ENCODE measurements around the gene VKORC1. TPM values are rescaled to one million over a fixed set of nuclear protein-coding genes. Genes with fewer than 3 reads are reported as not detected.

The VKORC1 gene
- polyA plus RNA-seq, 3 donors, result 59.2 to 113 (median 91.2) TPM

DNA sequence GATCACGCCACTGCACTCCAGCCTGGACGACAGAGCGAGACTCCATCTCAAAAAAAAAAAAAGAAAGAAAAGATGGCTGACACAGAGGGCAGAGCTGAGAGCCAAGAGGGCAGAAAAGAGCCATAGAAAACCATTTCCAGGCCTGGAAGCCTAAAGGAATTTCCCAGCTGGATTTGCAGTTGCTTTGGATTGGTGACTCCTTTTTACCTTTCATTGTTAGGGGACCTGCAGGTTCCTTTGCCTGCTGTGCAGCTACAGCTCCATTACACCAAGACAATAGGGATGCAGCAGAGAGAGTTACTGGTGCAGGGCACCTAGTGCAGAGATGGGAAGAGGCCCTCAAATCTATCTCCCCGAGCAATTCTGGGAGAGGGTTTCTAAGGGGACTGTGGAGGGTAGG is 39.0 kb downstream of the VKORC1 start:
- intact Hi-C loops (cut with micrococcal nuclease), result no loop called here
- H3K27me3 ChIP-seq (ENCODE audit: control insufficient read depth in 2 of 2, insufficient read depth in 2 of 2, low read length in 2 of 2), result no peaks in the 10 kb centered on the region

DNA sequence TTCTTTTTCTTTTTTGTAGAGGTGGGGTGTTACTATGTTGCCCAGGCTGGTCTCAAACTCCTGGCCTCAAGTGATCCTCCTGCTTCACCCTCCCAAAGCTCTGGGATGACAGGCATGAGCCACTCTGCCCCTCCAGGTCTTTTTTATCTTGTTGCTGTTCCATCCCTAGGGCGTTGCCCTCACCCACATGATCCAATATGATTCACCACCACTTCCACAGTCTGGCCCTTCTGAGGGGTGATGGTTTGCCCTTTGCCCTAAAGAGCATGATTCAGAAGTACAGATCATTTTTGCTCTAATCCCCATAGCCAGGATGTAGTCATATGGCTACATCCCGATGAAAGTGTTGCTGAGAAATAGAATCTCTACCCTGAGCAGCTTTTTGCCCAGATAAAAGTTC is 42.5 kb downstream of the VKORC1 start:
- H4K20me1 ChIP-seq (ENCODE audit: insufficient read depth, low read length), result no peaks in the 10 kb centered on the region
- TF ChIP-seq, protein P1, sequence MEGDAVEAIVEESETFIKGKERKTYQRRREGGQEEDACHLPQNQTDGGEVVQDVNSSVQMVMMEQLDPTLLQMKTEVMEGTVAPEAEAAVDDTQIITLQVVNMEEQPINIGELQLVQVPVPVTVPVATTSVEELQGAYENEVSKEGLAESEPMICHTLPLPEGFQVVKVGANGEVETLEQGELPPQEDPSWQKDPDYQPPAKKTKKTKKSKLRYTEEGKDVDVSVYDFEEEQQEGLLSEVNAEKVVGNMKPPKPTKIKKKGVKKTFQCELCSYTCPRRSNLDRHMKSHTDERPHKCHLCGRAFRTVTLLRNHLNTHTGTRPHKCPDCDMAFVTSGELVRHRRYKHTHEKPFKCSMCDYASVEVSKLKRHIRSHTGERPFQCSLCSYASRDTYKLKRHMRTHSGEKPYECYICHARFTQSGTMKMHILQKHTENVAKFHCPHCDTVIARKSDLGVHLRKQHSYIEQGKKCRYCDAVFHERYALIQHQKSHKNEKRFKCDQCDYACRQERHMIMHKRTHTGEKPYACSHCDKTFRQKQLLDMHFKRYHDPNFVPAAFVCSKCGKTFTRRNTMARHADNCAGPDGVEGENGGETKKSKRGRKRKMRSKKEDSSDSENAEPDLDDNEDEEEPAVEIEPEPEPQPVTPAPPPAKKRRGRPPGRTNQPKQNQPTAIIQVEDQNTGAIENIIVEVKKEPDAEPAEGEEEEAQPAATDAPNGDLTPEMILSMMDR (IDR thresholded peaks at IDR 0.05), result no peak
- H3K27ac ChIP-seq (ENCODE audit: low read depth in 1 of 2, low read length in 2 of 2), result peak overlapping the region in 1 of 2 donors; percentile 17
- H3K79me2 ChIP-seq (ENCODE audit: insufficient read depth, low read length), result no peaks in the 10 kb centered on the region
- no CpG with 5 or more reads among the region's 2 CpGs for WGBS (ENCODE audit: insufficient coverage)
- Mint-ChIP-seq H3K4me1 (peaks cover 23% of the 10 kb centered on the region), H3K27me3 (ENCODE audit: low read depth in 3 of 3) (peaks cover 1 to 4% (median 2%) of the 10 kb centered on the region in 3 donors), H3K36me3 (peaks cover 0 to 3% of the 10 kb centered on the region in 2 donors), H3K4me3 (no peak overlapping the region), H3K9me3 (peaks cover 0 to 4% (median 0%) of the 10 kb centered on the region in 7 donors), H3K27ac (peak overlapping the region in 5 of 7 donors; percentile 62 to 85 (median 71))
- intact Hi-C loops (cut with micrococcal nuclease), result loop anchor here in 1 of 2 donors (2.0 kb wide), 1 partner anchor 17 kb away; no protein-coding TSS in a partner anchor
- no peak overlapping the region for H2AFZ ChIP-seq (ENCODE audit: insufficient read depth, low read depth, low read length, poor library complexity, severe bottlenecking)
- peaks cover 12 to 17% of the 10 kb centered on the region in 2 donors for H3K4me1 ChIP-seq (ENCODE audit: control insufficient read depth in 1 of 2, insufficient read depth in 2 of 2, low read length in 2 of 2)
- no peak overlapping the region for H3K9ac ChIP-seq (ENCODE audit: insufficient read depth, low read length, poor library complexity, severe bottlenecking)
- peak; percentile 72 to 88 (median 77) for DNase-seq
- no peak overlapping the region for H3K4me2 ChIP-seq (replicated peaks; ENCODE audit: extremely low read depth, low read length, poor library complexity, severe bottlenecking)
- no peaks in the 10 kb centered on the region for H3K36me3 ChIP-seq (replicated peaks in 1 of 2; ENCODE audit: control insufficient read depth in 1 of 2, insufficient read depth in 2 of 2, low read length in 2 of 2)
- H3K9me3 ChIP-seq (replicated peaks in 1 of 2; ENCODE audit: control insufficient read depth in 1 of 2, insufficient read depth in 1 of 2, low read length in 2 of 2), result no peaks in the 10 kb centered on the region
- no peak overlapping the region for H3K4me3 ChIP-seq (replicated peaks in 1 of 3; ENCODE audit: low read depth in 2 of 3, low read length in 3 of 3)
- no peaks in the 10 kb centered on the region for H3K27me3 ChIP-seq (ENCODE audit: control insufficient read depth in 2 of 2, insufficient read depth in 2 of 2, low read length in 2 of 2)

More for the DNA sequence above, 39.0 kb downstream of the VKORC1 start:
- peaks cover 5 to 15% of the 10 kb centered on the region in 2 donors for H3K36me3 ChIP-seq (replicated peaks in 1 of 2; ENCODE audit: control insufficient read depth in 1 of 2, insufficient read depth in 2 of 2, low read length in 2 of 2)
- H3K4me1 ChIP-seq (ENCODE audit: control insufficient read depth in 1 of 2, insufficient read depth in 2 of 2, low read length in 2 of 2), result peaks cover 6 to 10% of the 10 kb centered on the region in 2 donors
- no peak overlapping the region for H3K4me2 ChIP-seq (replicated peaks; ENCODE audit: extremely low read depth, low read length, poor library complexity, severe bottlenecking)
- peaks cover 0 to 4% (median 0%) of the 10 kb centered on the region in 7 donors for H3K9me3 Mint-ChIP-seq
- no peaks in the 10 kb centered on the region for H4K20me1 ChIP-seq (ENCODE audit: insufficient read depth, low read length)
- no peak overlapping the region for H3K4me3 Mint-ChIP-seq
- no peak overlapping the region for H2AFZ ChIP-seq (ENCODE audit: insufficient read depth, low read depth, low read length, poor library complexity, severe bottlenecking)
- no peak overlapping the region for H3K9ac ChIP-seq (ENCODE audit: insufficient read depth, low read length, poor library complexity, severe bottlenecking)
- H3K27ac Mint-ChIP-seq, result no peak overlapping the region
- H3K4me3 ChIP-seq (replicated peaks in 1 of 3; ENCODE audit: low read depth in 2 of 3, low read length in 3 of 3), result no peak overlapping the region
- peaks cover 1 to 2% (median 2%) of the 10 kb centered on the region in 3 donors for H3K27me3 Mint-ChIP-seq (ENCODE audit: low read depth in 3 of 3)
- H3K27ac ChIP-seq (ENCODE audit: low read depth in 1 of 2, low read length in 2 of 2), result no peak overlapping the region
- no peak for DNase-seq
- 92% methylated on average over 2 of the region's 4 CpGs for WGBS (ENCODE audit: insufficient coverage)
- H3K4me1 Mint-ChIP-seq, result peaks cover 13% of the 10 kb centered on the region
- H3K9me3 ChIP-seq (replicated peaks in 1 of 2; ENCODE audit: control insufficient read depth in 1 of 2, insufficient read depth in 1 of 2, low read length in 2 of 2), result no peaks in the 10 kb centered on the region
- TF ChIP-seq, protein P1 (IDR thresholded peaks at IDR 0.05), result no peak
- H3K36me3 Mint-ChIP-seq, result peaks cover 8 to 26% of the 10 kb centered on the region in 2 donors
- H3K79me2 ChIP-seq (ENCODE audit: insufficient read depth, low read length), result no peaks in the 10 kb centered on the region
